HepG2 (cell line): ENCODE measurements around the gene NADK2. TPM values are rescaled to one million over a fixed set of nuclear protein-coding genes. Genes with fewer than 3 reads are reported as not detected.
A peak's percentile ranks its signal among the peaks of the same experiment; 100 is the strongest.

Experiments used
- ARID2 ChIP-seq: sonication (generic); formaldehyde crosslinking; IDR thresholded peaks from 2 replicates; pipeline ENCODE4 v1.8.1; 2022; ENCODE audit warnings: mild to moderate bottlenecking, missing genetic modification reagents, borderline replicate concordance
- IKZF5 ChIP-seq: IDR thresholded peaks from 2 replicates; pipeline ENCODE4 v1.6.1; 2018; ENCODE audit warnings: missing genetic modification reagents, mild to moderate bottlenecking, missing compliant biosample characterization
- KDM2A ChIP-seq: sonication (generic); formaldehyde crosslinking; IDR thresholded peaks from 2 replicates; pipeline ENCODE4 v1.4.0; 2020; ENCODE audit warnings: low read depth, missing genetic modification reagents, borderline replicate concordance
- KDM4B ChIP-seq: sonication (generic); formaldehyde crosslinking; IDR thresholded peaks from 2 replicates; pipeline ENCODE4 v1.4.0; 2020; ENCODE audit warnings: missing genetic modification reagents
- MBD4 ChIP-seq: IDR thresholded peaks from 2 replicates; pipeline ENCODE4 v1.6.1; 2012; ENCODE audit warnings: low read length, inconsistent platforms, borderline replicate concordance
- RELA ChIP-seq: sonication (generic); formaldehyde crosslinking; IDR thresholded peaks from 2 replicates; pipeline ENCODE4 v1.4.0; 2020; ENCODE audit warnings: missing genetic modification reagents
- SRY ChIP-seq: sonication (generic); formaldehyde crosslinking; IDR thresholded peaks from 2 replicates; pipeline ENCODE4 v1.8.0; 2022; ENCODE audit warnings: mild to moderate bottlenecking, missing genetic modification reagents
- TAF15 ChIP-seq: fragments of 200-400 bp; formaldehyde crosslinking; IDR thresholded peaks from one replicate; pipeline ENCODE4 v1.6.1; 2018; ENCODE audit warnings: mild to moderate bottlenecking, low read depth, low read length; ENCODE audit not compliant: poor library complexity, severe bottlenecking
- ZBTB49 ChIP-seq: sonication (generic); formaldehyde crosslinking; IDR thresholded peaks from 2 replicates; pipeline ENCODE4 v1.4.0; 2020; ENCODE audit warnings: missing genetic modification reagents, borderline replicate concordance
- ZNF12 ChIP-seq: sonication (generic); formaldehyde crosslinking; IDR thresholded peaks from 2 replicates; pipeline ENCODE4 v1.5.0; 2020; ENCODE audit warnings: missing genetic modification reagents
- ZNF607 ChIP-seq: sonication (generic); formaldehyde crosslinking; IDR thresholded peaks from 2 replicates; pipeline ENCODE4 v1.5.1; 2020; ENCODE audit warnings: missing genetic modification reagents, mild to moderate bottlenecking, borderline replicate concordance
- ZNF709 ChIP-seq: sonication (generic); formaldehyde crosslinking; IDR thresholded peaks from 2 replicates; pipeline ENCODE4 v1.5.0; 2020; ENCODE audit warnings: mild to moderate bottlenecking, missing genetic modification reagents
- ZNF761 ChIP-seq: sonication (generic); formaldehyde crosslinking; conservative IDR thresholded peaks from 2 replicates; pipeline ENCODE4 v1.4.0; 2020; ENCODE audit warnings: mild to moderate bottlenecking, missing genetic modification reagents
- polyA plus RNA-seq, 8 experiments: library from polyadenylated mRNA; depleted of rRNA in 3 of 8; stranded (reverse) in 7 of 8; unstranded in 1 of 8; fragments of >200 nt; fragmentation: Illumina TruSeq in 4 of 8; extraction: Trizol in 4 of 8; gene quantifications; 2 replicates each; pipeline versions ENCODE4 v1.2.1 to v1.2.3, GENCODE V29; 2011 to 2016; ENCODE audit warnings: low read depth in 4 of 8, missing spikeins in 1 of 8, mixed read lengths in 1 of 8; ENCODE audit not compliant: insufficient read depth in 1 of 8
- total RNA-seq, 5 experiments: library from RNA; depleted of rRNA; stranded (reverse); fragments of >200 nt; fragmentation: Illumina TruSeq; extraction: Trizol; gene quantifications; 2 replicates each; pipeline ENCODE4 v1.2.3, GENCODE V29; 2016; ENCODE audit warnings: low read depth in 1 of 5
- TF ChIP-seq, protein P1 (sequence below): sonication (generic); formaldehyde crosslinking; IDR thresholded peaks from 2 replicates; pipeline ENCODE4 v1.8.0; 2022; ENCODE audit warnings: mild to moderate bottlenecking, missing genetic modification reagents; ENCODE audit not compliant: insufficient replicate concordance
- TF ChIP-seq, protein P2 (sequence below): sonication (generic); formaldehyde crosslinking; IDR thresholded peaks from 2 replicates; pipeline ENCODE4 v1.9.0; 2021; ENCODE audit warnings: mild to moderate bottlenecking, missing genetic modification reagents

Gene NADK2
- total and polyA plus RNA-seq, 2 of the 13 experiments (the other 11 are each of a cell fraction or from before 2014, with no cell fraction given) = 13.9 to 71.4 TPM

- TF ChIP-seq KDM4B (no peak), ZNF761 (CRISPR knock-in tag) (0 out of 2 replicates have a peak, but pooled peaks have one; percentile 18), ARID2 (CRISPR knock-in tag) (0 out of 2 replicates have a peak, but pooled peaks have one; percentile 7), ZBTB49 (CRISPR knock-in tag) (no peak), SRY (CRISPR knock-in tag) (peak; percentile 3; the same call in 1 of the 2 replicates), RELA (CRISPR knock-in tag) (no peak), ZNF12 (CRISPR knock-in tag) (no peak), ZNF709 (CRISPR knock-in tag) (no peak), TAF15 (no peak), ZNF607 (CRISPR knock-in tag) (0 out of 2 replicates have a peak, but pooled peaks have one; percentile 20), MBD4 (no peak), IKZF5 (CRISPR knock-in tag) (no peak), KDM2A (CRISPR knock-in tag) (no peak)
- TF ChIP-seq, protein P1, sequence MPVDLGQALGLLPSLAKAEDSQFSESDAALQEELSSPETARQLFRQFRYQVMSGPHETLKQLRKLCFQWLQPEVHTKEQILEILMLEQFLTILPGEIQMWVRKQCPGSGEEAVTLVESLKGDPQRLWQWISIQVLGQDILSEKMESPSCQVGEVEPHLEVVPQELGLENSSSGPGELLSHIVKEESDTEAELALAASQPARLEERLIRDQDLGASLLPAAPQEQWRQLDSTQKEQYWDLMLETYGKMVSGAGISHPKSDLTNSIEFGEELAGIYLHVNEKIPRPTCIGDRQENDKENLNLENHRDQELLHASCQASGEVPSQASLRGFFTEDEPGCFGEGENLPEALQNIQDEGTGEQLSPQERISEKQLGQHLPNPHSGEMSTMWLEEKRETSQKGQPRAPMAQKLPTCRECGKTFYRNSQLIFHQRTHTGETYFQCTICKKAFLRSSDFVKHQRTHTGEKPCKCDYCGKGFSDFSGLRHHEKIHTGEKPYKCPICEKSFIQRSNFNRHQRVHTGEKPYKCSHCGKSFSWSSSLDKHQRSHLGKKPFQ (CRISPR knock-in tag) = peak; percentile 24
- TF ChIP-seq, protein P2, sequence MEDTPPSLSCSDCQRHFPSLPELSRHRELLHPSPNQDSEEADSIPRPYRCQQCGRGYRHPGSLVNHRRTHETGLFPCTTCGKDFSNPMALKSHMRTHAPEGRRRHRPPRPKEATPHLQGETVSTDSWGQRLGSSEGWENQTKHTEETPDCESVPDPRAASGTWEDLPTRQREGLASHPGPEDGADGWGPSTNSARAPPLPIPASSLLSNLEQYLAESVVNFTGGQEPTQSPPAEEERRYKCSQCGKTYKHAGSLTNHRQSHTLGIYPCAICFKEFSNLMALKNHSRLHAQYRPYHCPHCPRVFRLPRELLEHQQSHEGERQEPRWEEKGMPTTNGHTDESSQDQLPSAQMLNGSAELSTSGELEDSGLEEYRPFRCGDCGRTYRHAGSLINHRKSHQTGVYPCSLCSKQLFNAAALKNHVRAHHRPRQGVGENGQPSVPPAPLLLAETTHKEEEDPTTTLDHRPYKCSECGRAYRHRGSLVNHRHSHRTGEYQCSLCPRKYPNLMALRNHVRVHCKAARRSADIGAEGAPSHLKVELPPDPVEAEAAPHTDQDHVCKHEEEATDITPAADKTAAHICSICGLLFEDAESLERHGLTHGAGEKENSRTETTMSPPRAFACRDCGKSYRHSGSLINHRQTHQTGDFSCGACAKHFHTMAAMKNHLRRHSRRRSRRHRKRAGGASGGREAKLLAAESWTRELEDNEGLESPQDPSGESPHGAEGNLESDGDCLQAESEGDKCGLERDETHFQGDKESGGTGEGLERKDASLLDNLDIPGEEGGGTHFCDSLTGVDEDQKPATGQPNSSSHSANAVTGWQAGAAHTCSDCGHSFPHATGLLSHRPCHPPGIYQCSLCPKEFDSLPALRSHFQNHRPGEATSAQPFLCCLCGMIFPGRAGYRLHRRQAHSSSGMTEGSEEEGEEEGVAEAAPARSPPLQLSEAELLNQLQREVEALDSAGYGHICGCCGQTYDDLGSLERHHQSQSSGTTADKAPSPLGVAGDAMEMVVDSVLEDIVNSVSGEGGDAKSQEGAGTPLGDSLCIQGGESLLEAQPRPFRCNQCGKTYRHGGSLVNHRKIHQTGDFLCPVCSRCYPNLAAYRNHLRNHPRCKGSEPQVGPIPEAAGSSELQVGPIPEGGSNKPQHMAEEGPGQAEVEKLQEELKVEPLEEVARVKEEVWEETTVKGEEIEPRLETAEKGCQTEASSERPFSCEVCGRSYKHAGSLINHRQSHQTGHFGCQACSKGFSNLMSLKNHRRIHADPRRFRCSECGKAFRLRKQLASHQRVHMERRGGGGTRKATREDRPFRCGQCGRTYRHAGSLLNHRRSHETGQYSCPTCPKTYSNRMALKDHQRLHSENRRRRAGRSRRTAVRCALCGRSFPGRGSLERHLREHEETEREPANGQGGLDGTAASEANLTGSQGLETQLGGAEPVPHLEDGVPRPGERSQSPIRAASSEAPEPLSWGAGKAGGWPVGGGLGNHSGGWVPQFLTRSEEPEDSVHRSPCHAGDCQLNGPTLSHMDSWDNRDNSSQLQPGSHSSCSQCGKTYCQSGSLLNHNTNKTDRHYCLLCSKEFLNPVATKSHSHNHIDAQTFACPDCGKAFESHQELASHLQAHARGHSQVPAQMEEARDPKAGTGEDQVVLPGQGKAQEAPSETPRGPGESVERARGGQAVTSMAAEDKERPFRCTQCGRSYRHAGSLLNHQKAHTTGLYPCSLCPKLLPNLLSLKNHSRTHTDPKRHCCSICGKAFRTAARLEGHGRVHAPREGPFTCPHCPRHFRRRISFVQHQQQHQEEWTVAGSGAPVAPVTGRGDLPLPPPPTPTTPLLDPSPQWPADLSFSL (CRISPR knock-in tag) = no peak
Observed at GRCh38 chr5:36152324-36153297, 89.1 kb downstream of the NADK2 start (continued).
